Esophagus squamous epithelium (tissue), 5 donors: ENCODE measurements around the gene ANKRD37. TPM values are rescaled to one million over a fixed set of nuclear protein-coding genes. Genes with fewer than 3 reads are reported as not detected.
"Not testable (repeated sequence)": the region's sequence is repeated elsewhere in the genome, so short reads cannot be mapped to it uniquely, and the experiment has no call there.

Experiments
- DNase-seq: peaks from one replicate; lab custom pipeline; 2025; lab: John Stamatoyannopoulos, UW
- H3K27ac ChIP-seq, 4 donors: fragments of 200-600 bp; sonication (generic); one replicate each; pipeline ENCODE4 v1.5.1; 2016 to 2019; ENCODE audit warnings: mild to moderate bottlenecking in 1 of 4
- H3K27me3 ChIP-seq, 4 donors: fragments of 200-600 bp; sonication (generic); 1 replicate in 3 of 4; 2 replicates in 1 of 4; pipeline versions ENCODE4 v1.5.1 to v1.6.0; 2017 to 2021; ENCODE audit warnings: antibody characterized with exemption in 1 of 4
- H3K36me3 ChIP-seq, 3 donors: fragments of 200-600 bp; sonication (generic); one replicate each; pipeline ENCODE4 v1.5.1; 2016 to 2019
- H3K4me1 ChIP-seq, 3 donors: fragments of 200-600 bp; sonication (generic); one replicate each; pipeline ENCODE4 v1.5.1; 2017 to 2019
- H3K4me3 ChIP-seq, 4 donors: fragments of 200-600 bp; sonication (generic); 1 replicate in 3 of 4; 2 replicates in 1 of 4; pipeline ENCODE4 v1.5.1; 2016 to 2019; ENCODE audit warnings: mild to moderate bottlenecking in 2 of 4, moderate library complexity in 1 of 4
- H3K9me3 ChIP-seq, 3 donors: fragments of 200-600 bp; sonication (generic); one replicate each; pipeline ENCODE4 v1.5.1; 2016 to 2019
- CTCF ChIP-seq, 6 experiments: fragments of 450-650 bp in 4 of 6; fragments of 200-600 bp in 2 of 6; sonication (generic) in 2 of 6; IDR thresholded peaks; one replicate each; pipeline ENCODE4 v1.5.1; 2016 to 2019; ENCODE audit warnings: antibody characterized with exemption in 6 of 6, mild to moderate bottlenecking in 4 of 6, moderate library complexity in 4 of 6
- POLR2A ChIP-seq, 4 donors: fragments of 450-650 bp; IDR thresholded peaks; one replicate each; pipeline ENCODE4 v1.6.1; 2017; ENCODE audit warnings: antibody characterized with exemption in 4 of 4, mild to moderate bottlenecking in 4 of 4, moderate library complexity in 3 of 4
- WGBS, 2 donors: methylation state at CpG; one replicate each; pipeline ENCODE4 v1.1.5; 2018; 5-methylcytosine and 5-hydroxymethylcytosine counted together
- intact Hi-C: fragments of 100-400 bp; cut with DNase I; formaldehyde crosslinking; loops from one replicate; pipeline ENCODE4 v1.15.0; 2022
- total RNA-seq, 4 donors: library from RNA; depleted of rRNA; stranded (reverse); fragments of >200 nt; gene quantifications; one replicate each; pipeline ENCODE4 v1.1.0, GENCODE V29; 2016
- donor health status: DM: yes; HTN: yes; CAD: no.

ANKRD37 gene
- total RNA-seq, 4 donors from 2014 or later = 4.7 to 40.1 (median 6.4) TPM

GRCh38 chr4:185361872-185362271, 34.8 kb upstream of the ANKRD37 start:
- Histone ChIP-seq H3K36me3 (peaks cover 0 to 38% (median 0%) of the 10 kb centered on the region in 3 donors), H3K4me1 (no peaks in the 10 kb centered on the region), H3K27ac (no peak overlapping the region), H3K9me3 (no peaks in the 10 kb centered on the region), H3K4me3 (no peak overlapping the region), H3K27me3 (no peaks in the 10 kb centered on the region)
- WGBS, 2 donors = 73 to 77% methylated on average over 3 of the region's 3 CpGs
- TF ChIP-seq POLR2A (IDR thresholded peaks at IDR 0.05) (no peak), CTCF (IDR thresholded peaks at IDR 0.05) (no peak)
- DNase-seq = no peak
- intact Hi-C loops = no loop called here

- DNase-seq, H3K4me3 ChIP-seq, intact Hi-C loops, H3K27ac ChIP-seq, H3K9me3 ChIP-seq, H3K27me3 ChIP-seq, H3K4me1 ChIP-seq: not testable (repeated sequence)
- peaks cover 0 to 38% (median 0%) of the 10 kb centered on the region in 3 donors for H3K36me3 ChIP-seq
- WGBS, 2 donors = 70 to 75% methylated on average over 5 of the region's 6 CpGs
These were observed 34.1 kb upstream of the ANKRD37 start for GRCh38 chr4:185362570-185362969.

GRCh38 chr4:185363251-185363650, 33.4 kb upstream of the ANKRD37 start:
- Histone ChIP-seq H3K27ac (no peak overlapping the region), H3K4me1 (no peaks in the 10 kb centered on the region), H3K36me3 (peaks cover 0 to 43% (median 0%) of the 10 kb centered on the region in 3 donors), H3K27me3 (no peaks in the 10 kb centered on the region), H3K9me3 (no peaks in the 10 kb centered on the region), H3K4me3 (no peak overlapping the region)
- intact Hi-C loops = no loop called here
- WGBS, 2 donors = 69 to 75% methylated on average over 3 of the region's 3 CpGs
- no peak for DNase-seq
- TF ChIP-seq POLR2A (IDR thresholded peaks at IDR 0.05) = no peak
- no peak for TF ChIP-seq CTCF (IDR thresholded peaks at IDR 0.05)

- no peak overlapping the region for H3K4me3 ChIP-seq
- peaks cover 0 to 37% (median 0%) of the 10 kb centered on the region in 3 donors for H3K36me3 ChIP-seq
- 91 to 95% methylated on average over 5 of the region's 5 CpGs for WGBS, 2 donors
- H3K9me3 ChIP-seq = no peaks in the 10 kb centered on the region
- no peak for DNase-seq
- TF ChIP-seq POLR2A (IDR thresholded peaks at IDR 0.05) = no peak
- no peak for TF ChIP-seq CTCF (IDR thresholded peaks at IDR 0.05)
- no peaks in the 10 kb centered on the region for H3K27me3 ChIP-seq
- H3K4me1 ChIP-seq = no peaks in the 10 kb centered on the region
- intact Hi-C loops = no loop called here
- H3K27ac ChIP-seq = no peak overlapping the region
These were observed 31.8 kb upstream of the ANKRD37 start for GRCh38 chr4:185364886-185365285.

- H3K4me1 ChIP-seq = no peaks in the 10 kb centered on the region
- no peaks in the 10 kb centered on the region for H3K27me3 ChIP-seq
- intact Hi-C loops = no loop called here
- no peaks in the 10 kb centered on the region for H3K9me3 ChIP-seq
- no peak overlapping the region for H3K4me3 ChIP-seq
- peaks cover 0 to 45% (median 0%) of the 10 kb centered on the region in 3 donors for H3K36me3 ChIP-seq
- no peak overlapping the region for H3K27ac ChIP-seq
- WGBS, 2 donors = 83 to 90% methylated on average over 2 to 3 of the region's 3 CpGs
- TF ChIP-seq CTCF (IDR thresholded peaks at IDR 0.05) = no peak
- TF ChIP-seq POLR2A (IDR thresholded peaks at IDR 0.05) = no peak
- DNase-seq = no peak
These were observed 26.9 kb upstream of the ANKRD37 start for GRCh38 chr4:185369731-185370130.
